ENCODE data around the gene SUN1.

GRCh38 chr7:851204-851603, 18.9 kb downstream of the SUN1 start:
- no peak for TF ChIP-seq CTCF (IDR thresholded peaks at IDR 0.05; ENCODE audit: low read length)
- TF ChIP-seq EZH2 (optimal IDR thresholded peaks at IDR 0.05; ENCODE audit: low read depth, low read length) = no peak
- no peak for TF ChIP-seq EZH2phosphoT487 (IDR thresholded peaks at IDR 0.05; ENCODE audit: low read length)
